C4-2B (cell line): ENCODE results near the gene C1orf232.

Experiments used
- CTCF ChIP-seq: fragments of 450-650 bp; conservative IDR thresholded peaks from 2 replicates; pipeline ENCODE4 v1.5.1; 2017; ENCODE audit warnings: mild to moderate bottlenecking
- ZFX ChIP-seq: fragments of 450-650 bp; IDR thresholded peaks from 2 replicates; pipeline ENCODE4 v1.6.1; 2017

GRCh38 chr1:26156285-26157038, 12.3 kb downstream of the C1orf232 start:
- no peak for TF ChIP-seq CTCF
- no peak for TF ChIP-seq ZFX
